Fibroblast of lung (primary cell): ENCODE results near the gene CAMK1D. TPM values are rescaled to one million over a fixed set of nuclear protein-coding genes. Genes with fewer than 3 reads are reported as not detected.
A peak's percentile ranks its signal among the peaks of the same experiment; 100 is the strongest.

Experiments used
- DNase-seq, 2 donors: peaks; one replicate each; pipeline versions ENCODE4 v3.0.0 to v3.0.0-alpha.2; 2010; ENCODE audit warnings: low read depth in 2 of 2
- H2AFZ ChIP-seq: 2 replicates; pipeline ENCODE4 v1.5.1; 2012; ENCODE audit warnings: low read length, control low read depth, inconsistent platforms
- H3K27ac ChIP-seq: 2 replicates; pipeline ENCODE4 v1.5.1; 2011; ENCODE audit warnings: low read length, control low read depth; ENCODE audit not compliant: insufficient read depth
- H3K27me3 ChIP-seq: 2 replicates; pipeline ENCODE4 v1.5.1; 2011; ENCODE audit warnings: mild to moderate bottlenecking, low read length; ENCODE audit not compliant: control insufficient read depth, insufficient read depth
- H3K36me3 ChIP-seq: 2 replicates; pipeline ENCODE4 v1.5.1; 2011; ENCODE audit warnings: low read length; ENCODE audit not compliant: control insufficient read depth, insufficient read depth
- H3K4me1 ChIP-seq: 2 replicates; pipeline ENCODE4 v1.5.1; 2011; ENCODE audit warnings: low read length; ENCODE audit not compliant: control insufficient read depth, insufficient read depth; ENCODE audit errors: extremely low read depth
- H3K4me2 ChIP-seq: 2 replicates; pipeline ENCODE4 v1.5.1; 2011; ENCODE audit warnings: low read length, control low read depth; ENCODE audit not compliant: insufficient read depth; ENCODE audit errors: extremely low read depth
- H3K4me3 ChIP-seq, 4 experiments: fragments of 200-600 bp in 1 of 4; sonication (generic) in 1 of 4; replicated peaks in 1 of 4; 2 replicates each; pipeline ENCODE4 v1.5.1; 2011 to 2016; ENCODE audit warnings: low read length in 4 of 4, low read depth in 3 of 4, mild to moderate bottlenecking in 3 of 4, control low read depth in 2 of 4, inconsistent platforms in 1 of 4, mixed read lengths in 1 of 4; ENCODE audit not compliant: insufficient read depth in 1 of 4; ENCODE audit errors: control extremely low read depth in 1 of 4
- H3K79me2 ChIP-seq: 2 replicates; pipeline ENCODE4 v1.5.1; 2012; ENCODE audit warnings: mild to moderate bottlenecking, low read length, inconsistent platforms; ENCODE audit not compliant: control insufficient read depth, insufficient read depth
- H3K9ac ChIP-seq: 2 replicates; pipeline ENCODE4 v1.5.1; 2011; ENCODE audit warnings: mild to moderate bottlenecking, low read length, control low read depth; ENCODE audit not compliant: insufficient read depth
- H3K9me3 ChIP-seq: 2 replicates; pipeline ENCODE4 v1.5.1; 2012; ENCODE audit warnings: low read depth, low read length; ENCODE audit not compliant: control insufficient read depth, insufficient read depth
- H4K20me1 ChIP-seq: 2 replicates; pipeline ENCODE4 v1.5.1; 2011; ENCODE audit warnings: low read length; ENCODE audit not compliant: control insufficient read depth, insufficient read depth; ENCODE audit errors: extremely low read depth
- EZH2 ChIP-seq: IDR thresholded peaks from 2 replicates; pipeline ENCODE4 v1.5.1; 2012; ENCODE audit warnings: low read length, control low read depth, mild to moderate bottlenecking; ENCODE audit errors: missing control alignments
- polyA plus RNA-seq, 2 donors: library from polyadenylated mRNA; depleted of rRNA in 1 of 2; stranded (reverse) in 1 of 2; unstranded in 1 of 2; fragments of >200 nt; gene quantifications; 2 replicates each; pipeline ENCODE4 v1.2.1, GENCODE V29; 2011 to 2012; ENCODE audit warnings: missing spikeins in 1 of 2
- total RNA-seq: library from RNA; depleted of rRNA; stranded (reverse); fragments of >200 nt; gene quantifications from 2 replicates; pipeline ENCODE4 v1.2.1, GENCODE V29; 2014
- TF ChIP-seq, protein P1 (sequence below), 2 donors: IDR thresholded peaks in 1 of 2; conservative IDR thresholded peaks in 1 of 2; 1 replicate in 1 of 2; 2 replicates in 1 of 2; pipeline ENCODE4 v1.5.1; 2011 to 2012; ENCODE audit warnings: low read length in 2 of 2, control low read depth in 1 of 2, inconsistent platforms in 1 of 2, low read depth in 1 of 2, mild to moderate bottlenecking in 1 of 2

CAMK1D gene
- total and polyA plus RNA-seq, 2 donors (not counting 1 experiment from before 2014, with no cell fraction given) = 2.3 TPM

DNA sequence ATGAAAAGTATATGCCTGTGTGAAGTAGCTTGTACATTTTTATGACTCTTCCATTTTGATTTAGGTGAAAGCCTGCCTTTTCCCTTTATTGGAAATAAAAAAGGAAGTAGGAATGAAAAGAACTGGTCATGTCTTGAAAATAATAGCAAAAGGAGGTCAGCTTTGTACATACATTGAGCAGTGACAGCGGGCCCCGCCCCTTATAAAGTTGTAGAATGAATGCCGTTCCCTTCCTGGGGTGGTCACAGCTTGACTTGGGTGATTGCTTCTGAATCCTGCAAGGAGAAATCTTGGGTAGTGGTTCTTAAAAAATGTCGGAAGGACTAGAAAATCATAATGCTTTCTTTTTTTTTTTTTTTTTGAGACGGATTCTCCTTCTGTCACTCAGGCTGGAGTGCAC, 31.7 kb downstream of the CAMK1D start:
- TF ChIP-seq, protein P1, sequence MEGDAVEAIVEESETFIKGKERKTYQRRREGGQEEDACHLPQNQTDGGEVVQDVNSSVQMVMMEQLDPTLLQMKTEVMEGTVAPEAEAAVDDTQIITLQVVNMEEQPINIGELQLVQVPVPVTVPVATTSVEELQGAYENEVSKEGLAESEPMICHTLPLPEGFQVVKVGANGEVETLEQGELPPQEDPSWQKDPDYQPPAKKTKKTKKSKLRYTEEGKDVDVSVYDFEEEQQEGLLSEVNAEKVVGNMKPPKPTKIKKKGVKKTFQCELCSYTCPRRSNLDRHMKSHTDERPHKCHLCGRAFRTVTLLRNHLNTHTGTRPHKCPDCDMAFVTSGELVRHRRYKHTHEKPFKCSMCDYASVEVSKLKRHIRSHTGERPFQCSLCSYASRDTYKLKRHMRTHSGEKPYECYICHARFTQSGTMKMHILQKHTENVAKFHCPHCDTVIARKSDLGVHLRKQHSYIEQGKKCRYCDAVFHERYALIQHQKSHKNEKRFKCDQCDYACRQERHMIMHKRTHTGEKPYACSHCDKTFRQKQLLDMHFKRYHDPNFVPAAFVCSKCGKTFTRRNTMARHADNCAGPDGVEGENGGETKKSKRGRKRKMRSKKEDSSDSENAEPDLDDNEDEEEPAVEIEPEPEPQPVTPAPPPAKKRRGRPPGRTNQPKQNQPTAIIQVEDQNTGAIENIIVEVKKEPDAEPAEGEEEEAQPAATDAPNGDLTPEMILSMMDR (conservative IDR thresholded peaks at IDR 0.05 in 1 of 2, IDR thresholded peaks at IDR 0.05 in 1 of 2; ENCODE audit: low read depth in 1 of 2, low read length in 2 of 2) = no peak
- TF ChIP-seq EZH2 = no peak
- Histone ChIP-seq H3K27ac (no peak overlapping the region), H4K20me1 (no peaks in the 10 kb centered on the region), H3K79me2 (no peaks in the 10 kb centered on the region), H2AFZ (no peak overlapping the region), H3K4me2 (no peak overlapping the region), H3K9ac (no peak overlapping the region), H3K4me1 (no peaks in the 10 kb centered on the region), H3K27me3 (no peaks in the 10 kb centered on the region), H3K9me3 (no peaks in the 10 kb centered on the region), H3K36me3 (no peaks in the 10 kb centered on the region), H3K4me3 (no peak overlapping the region)
- no peak for DNase-seq

DNA sequence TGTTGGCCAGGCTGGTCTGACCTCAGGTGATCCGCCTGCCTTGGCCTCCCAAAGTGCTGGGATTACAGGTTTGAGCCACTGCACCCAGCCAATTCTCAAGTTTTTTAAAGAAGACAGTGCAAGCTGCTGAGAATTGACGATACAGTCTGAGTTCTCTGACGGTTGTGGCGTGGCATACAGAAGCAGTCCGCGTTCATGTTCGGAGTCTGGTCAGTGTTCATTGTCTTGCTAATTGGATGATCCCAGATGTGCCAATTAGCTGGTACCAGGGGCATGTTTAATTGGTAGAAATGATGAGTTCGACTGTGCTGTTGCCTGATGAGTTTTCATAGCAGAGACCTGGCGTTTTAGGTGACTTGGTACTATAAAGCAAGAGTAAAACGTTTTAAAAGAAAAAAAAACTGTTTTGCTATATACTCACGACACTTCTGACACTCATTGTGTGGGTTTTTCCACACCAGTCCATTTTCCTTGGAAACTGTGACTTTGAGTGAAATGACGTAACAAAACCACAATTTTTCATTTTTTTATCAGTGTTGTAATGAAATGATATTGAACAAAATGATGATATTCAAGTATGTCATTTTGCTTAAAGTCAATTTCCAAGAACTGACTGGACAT, 32.3 kb downstream of the CAMK1D start:
- Histone ChIP-seq H3K36me3 (no peaks in the 10 kb centered on the region), H2AFZ (no peak overlapping the region), H4K20me1 (no peaks in the 10 kb centered on the region), H3K4me1 (no peaks in the 10 kb centered on the region), H3K79me2 (no peaks in the 10 kb centered on the region), H3K9ac (no peak overlapping the region), H3K27me3 (no peaks in the 10 kb centered on the region), H3K4me3 (no peak overlapping the region), H3K27ac (no peak overlapping the region), H3K9me3 (no peaks in the 10 kb centered on the region), H3K4me2 (no peak overlapping the region)
- DNase-seq = no peak
- TF ChIP-seq EZH2 = no peak
- TF ChIP-seq, protein P1 (conservative IDR thresholded peaks at IDR 0.05 in 1 of 2, IDR thresholded peaks at IDR 0.05 in 1 of 2; ENCODE audit: low read depth in 1 of 2, low read length in 2 of 2) = no peak

DNA sequence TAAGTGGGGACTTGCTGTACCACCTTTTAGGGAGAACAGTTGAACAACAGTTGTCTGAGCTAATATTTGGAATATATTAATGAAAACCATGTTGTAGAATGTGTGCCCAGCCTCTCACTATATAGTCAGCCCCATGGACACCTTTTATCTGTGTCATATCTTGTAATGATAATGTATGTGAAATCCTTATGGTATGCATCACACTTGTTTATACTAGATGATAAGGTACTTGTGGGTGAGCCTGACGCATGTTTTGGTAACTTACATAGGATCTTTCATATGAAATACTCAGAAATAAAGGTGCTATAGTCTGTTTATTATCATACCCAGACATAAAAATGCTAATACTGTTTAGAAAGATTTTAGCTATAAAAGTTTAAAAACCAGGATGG, 32.8 kb downstream of the CAMK1D start:
- Histone ChIP-seq H3K4me1 (no peaks in the 10 kb centered on the region), H3K27ac (no peak overlapping the region), H3K4me3 (no peak overlapping the region), H3K9me3 (no peaks in the 10 kb centered on the region), H3K36me3 (no peaks in the 10 kb centered on the region), H3K79me2 (no peaks in the 10 kb centered on the region), H3K4me2 (no peak overlapping the region), H3K27me3 (no peaks in the 10 kb centered on the region), H3K9ac (no peak overlapping the region), H4K20me1 (no peaks in the 10 kb centered on the region), H2AFZ (no peak overlapping the region)
- peak in 1 of 2 donors; percentile 64 for DNase-seq
- TF ChIP-seq, protein P1 (conservative IDR thresholded peaks at IDR 0.05 in 1 of 2, IDR thresholded peaks at IDR 0.05 in 1 of 2; ENCODE audit: low read depth in 1 of 2, low read length in 2 of 2) = no peak
- no peak for TF ChIP-seq EZH2
